Measurements from ENCODE around the gene TAS2R40. TPM values are rescaled to one million over a fixed set of nuclear protein-coding genes. Genes with fewer than 3 reads are reported as not detected.

Gene TAS2R40
- total and polyA plus RNA-seq, 10 of the 15 experiments (the other 5 are each of a cell fraction or from before 2014, with no cell fraction given): not detected

DNA sequence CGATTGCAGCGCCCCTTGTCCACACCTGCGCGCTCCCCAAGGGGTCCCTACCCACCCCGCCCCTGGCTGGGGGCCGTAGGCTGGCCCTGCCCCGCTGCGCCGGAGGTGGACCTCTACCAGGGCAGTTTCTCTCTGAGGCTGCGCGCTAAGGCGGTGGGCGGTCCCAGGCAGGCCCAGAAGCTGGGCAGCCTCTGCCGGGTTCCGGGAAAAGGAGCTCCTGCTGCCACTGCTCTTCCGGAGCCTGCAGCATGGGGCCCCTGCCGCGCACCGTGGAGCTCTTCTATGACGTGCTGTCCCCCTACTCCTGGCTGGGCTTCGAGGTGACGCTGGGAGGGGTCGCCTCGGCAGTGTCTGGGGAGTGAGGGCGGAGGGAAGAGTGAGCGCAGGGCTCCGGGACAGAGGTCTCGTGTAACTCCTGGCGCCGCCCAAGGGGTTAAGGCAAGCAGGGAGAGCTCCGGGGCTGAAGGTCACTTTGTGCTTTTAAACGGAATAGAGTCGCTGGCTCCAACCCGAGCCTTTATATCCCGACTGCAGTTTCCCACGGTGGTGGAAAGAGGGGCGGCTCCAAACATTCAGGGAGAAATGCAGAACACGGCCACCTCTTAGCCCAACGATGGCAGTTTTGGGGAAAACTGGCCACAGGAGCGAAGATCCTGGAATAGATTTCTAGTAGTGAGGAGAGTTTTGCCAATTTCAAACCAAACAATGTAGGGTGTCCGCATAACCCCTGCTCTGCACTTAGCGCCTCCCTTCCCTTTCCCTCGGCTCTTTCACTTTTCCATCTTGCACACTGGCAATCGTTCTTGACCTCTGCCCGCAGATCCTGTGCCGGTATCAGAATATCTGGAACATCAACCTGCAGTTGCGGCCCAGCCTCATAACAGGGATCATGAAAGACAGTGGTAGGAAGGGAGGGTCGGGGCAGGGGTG, 41.7 kb downstream of the TAS2R40 start, which contains the start of gene GSTK1:
TSS of gene GSTK1 (plus strand) at position 176 of the 930 bp plus-strand sequence. CDS start at position 249, 73 bp downstream.
- in situ Hi-C loops (cut with MboI) (no loop called here), intact Hi-C loops (cut with micrococcal nuclease; ENCODE audit: unreplicated experiment) (loop anchor here (2.0 kb wide), 1 partner anchor 25 kb away; the partner anchor contains the start of gene CASP2)
- POLR2A ChIA-PET: interaction anchor here (0.7 to 1.8 kb wide), 6 partner anchors 8 to 121 kb away, joined by 3 to 9 read pairs (median 5); partner anchors contain the start of gene CASP2
- peaks cover 15% of the 10 kb centered on the region for H3K79me2 ChIP-seq (ENCODE audit: control insufficient read depth, insufficient read depth, low read length)
- H3K4me1 ChIP-seq (ENCODE audit: control insufficient read depth, insufficient read depth, low read length): peaks cover 14% of the 10 kb centered on the region
- RAD21 ChIA-PET (ENCODE audit: unreplicated experiment): interaction anchor here (0.6 to 1.9 kb wide), 7 partner anchors 16 to 123 kb away, joined by 3 to 5 read pairs (median 3); partner anchors contain the start of gene CASP2
- WGBS (ENCODE audit: insufficient coverage, insufficient replicate concordance, low lambda C conversion rate, missing lambda C conversion rate): 0% methylated on average over 46 of the region's 48 CpGs
- H3K27ac ChIP-seq (ENCODE audit: control insufficient read depth, insufficient read depth): peak within 1 kb of the TSS; percentile 88
- H3K9ac ChIP-seq (ENCODE audit: control insufficient read depth, insufficient read depth, low read length): peak within 1 kb of the TSS; percentile 83
- DNase-seq (ENCODE audit: low read depth, low spot score) (peak; percentile 21), ATAC-seq (peak; percentile 99), FAIRE-seq (no peak)
- H3K27me3 ChIP-seq (replicated peaks in 1 of 2; ENCODE audit: control insufficient read depth in 2 of 2, insufficient read depth in 2 of 2, low read length in 1 of 2): no peaks in the 10 kb centered on the region
- CTCF ChIA-PET: interaction anchor here (0.6 to 3.5 kb wide), 14 partner anchors 11 to 1393 kb away, joined by 3 to 16 read pairs (median 3); partner anchors contain the start of gene CASP2
- H3K36me3 ChIP-seq (ENCODE audit: control insufficient read depth in 2 of 2, insufficient read depth in 2 of 2, low read length in 1 of 2): peaks cover 2 to 8% of the 10 kb centered on the region in 2 experiments
- H3K4me3 ChIP-seq: peak within 1 kb of the TSS; percentile 79
- BruUV-seq (replicated peaks): TSS peak; percentile 74
- H3K9me3 ChIP-seq (replicated peaks; ENCODE audit: control insufficient read depth, insufficient read depth, low read length): no peaks in the 10 kb centered on the region
- SMC1A ChIA-PET (ENCODE audit: uncharacterized antibody, unreplicated experiment): interaction anchor here (1.0 to 2.4 kb wide), 9 partner anchors 9 to 48 kb away, joined by 3 to 9 read pairs (median 5); partner anchors contain the start of gene CASP2
- H4K20me1 ChIP-seq (ENCODE audit: control insufficient read depth, insufficient read depth): no peaks in the 10 kb centered on the region
- peak within 1 kb of the TSS; percentile 88 for H3K4me2 ChIP-seq (ENCODE audit: control insufficient read depth, insufficient read depth)
- peak within 1 kb of the TSS; percentile 94 for H2AFZ ChIP-seq (ENCODE audit: control insufficient read depth, low read depth, low read length)
- TF ChIP-seq, protein P1, sequence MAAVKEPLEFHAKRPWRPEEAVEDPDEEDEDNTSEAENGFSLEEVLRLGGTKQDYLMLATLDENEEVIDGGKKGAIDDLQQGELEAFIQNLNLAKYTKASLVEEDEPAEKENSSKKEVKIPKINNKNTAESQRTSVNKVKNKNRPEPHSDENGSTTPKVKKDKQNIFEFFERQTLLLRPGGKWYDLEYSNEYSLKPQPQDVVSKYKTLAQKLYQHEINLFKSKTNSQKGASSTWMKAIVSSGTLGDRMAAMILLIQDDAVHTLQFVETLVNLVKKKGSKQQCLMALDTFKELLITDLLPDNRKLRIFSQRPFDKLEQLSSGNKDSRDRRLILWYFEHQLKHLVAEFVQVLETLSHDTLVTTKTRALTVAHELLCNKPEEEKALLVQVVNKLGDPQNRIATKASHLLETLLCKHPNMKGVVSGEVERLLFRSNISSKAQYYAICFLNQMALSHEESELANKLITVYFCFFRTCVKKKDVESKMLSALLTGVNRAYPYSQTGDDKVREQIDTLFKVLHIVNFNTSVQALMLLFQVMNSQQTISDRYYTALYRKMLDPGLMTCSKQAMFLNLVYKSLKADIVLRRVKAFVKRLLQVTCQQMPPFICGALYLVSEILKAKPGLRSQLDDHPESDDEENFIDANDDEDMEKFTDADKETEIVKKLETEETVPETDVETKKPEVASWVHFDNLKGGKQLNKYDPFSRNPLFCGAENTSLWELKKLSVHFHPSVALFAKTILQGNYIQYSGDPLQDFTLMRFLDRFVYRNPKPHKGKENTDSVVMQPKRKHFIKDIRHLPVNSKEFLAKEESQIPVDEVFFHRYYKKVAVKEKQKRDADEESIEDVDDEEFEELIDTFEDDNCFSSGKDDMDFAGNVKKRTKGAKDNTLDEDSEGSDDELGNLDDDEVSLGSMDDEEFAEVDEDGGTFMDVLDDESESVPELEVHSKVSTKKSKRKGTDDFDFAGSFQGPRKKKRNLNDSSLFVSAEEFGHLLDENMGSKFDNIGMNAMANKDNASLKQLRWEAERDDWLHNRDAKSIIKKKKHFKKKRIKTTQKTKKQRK (IDR thresholded peaks at IDR 0.05; ENCODE audit: low read depth, low read length): no peak
- TF ChIP-seq, protein P2, sequence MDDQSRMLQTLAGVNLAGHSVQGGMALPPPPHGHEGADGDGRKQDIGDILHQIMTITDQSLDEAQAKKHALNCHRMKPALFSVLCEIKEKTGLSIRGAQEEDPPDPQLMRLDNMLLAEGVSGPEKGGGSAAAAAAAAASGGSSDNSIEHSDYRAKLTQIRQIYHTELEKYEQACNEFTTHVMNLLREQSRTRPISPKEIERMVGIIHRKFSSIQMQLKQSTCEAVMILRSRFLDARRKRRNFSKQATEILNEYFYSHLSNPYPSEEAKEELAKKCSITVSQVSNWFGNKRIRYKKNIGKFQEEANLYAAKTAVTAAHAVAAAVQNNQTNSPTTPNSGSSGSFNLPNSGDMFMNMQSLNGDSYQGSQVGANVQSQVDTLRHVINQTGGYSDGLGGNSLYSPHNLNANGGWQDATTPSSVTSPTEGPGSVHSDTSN (IDR thresholded peaks at IDR 0.05; ENCODE audit: insufficient replicate concordance, low read depth, low read length): no peak
- TF ChIP-seq BMI1 (IDR thresholded peaks at IDR 0.05; ENCODE audit: borderline replicate concordance) (no peak), MYC (IDR thresholded peaks at IDR 0.05; ENCODE audit: insufficient read depth, insufficient read length, insufficient replicate concordance, low read length, severe bottlenecking) (no peak), HCFC1 (IDR thresholded peaks at IDR 0.05; ENCODE audit: low read length) (no peak), IKZF2 (IDR thresholded peaks at IDR 0.05) (peak; percentile 32 to 54; a peak in 3 of 4 replicates), SPI1 (IDR thresholded peaks at IDR 0.05; ENCODE audit: borderline replicate concordance, insufficient read depth, low read depth, low read length) (no peak), CREM (IDR thresholded peaks at IDR 0.05; ENCODE audit: low read depth) (0 out of 2 replicates have a peak, but pooled peaks have one; percentile 35), NR2C1 (IDR thresholded peaks at IDR 0.05) (no peak), YBX1 (IDR thresholded peaks at IDR 0.05) (no peak), CEBPB (IDR thresholded peaks at IDR 0.05; ENCODE audit: borderline replicate concordance in 1 of 2, low read depth in 2 of 2, low read length in 2 of 2) (no peak), MTA3 (IDR thresholded peaks at IDR 0.05; ENCODE audit: borderline replicate concordance, low read length) (no peak)
- TF ChIP-seq, protein P3, sequence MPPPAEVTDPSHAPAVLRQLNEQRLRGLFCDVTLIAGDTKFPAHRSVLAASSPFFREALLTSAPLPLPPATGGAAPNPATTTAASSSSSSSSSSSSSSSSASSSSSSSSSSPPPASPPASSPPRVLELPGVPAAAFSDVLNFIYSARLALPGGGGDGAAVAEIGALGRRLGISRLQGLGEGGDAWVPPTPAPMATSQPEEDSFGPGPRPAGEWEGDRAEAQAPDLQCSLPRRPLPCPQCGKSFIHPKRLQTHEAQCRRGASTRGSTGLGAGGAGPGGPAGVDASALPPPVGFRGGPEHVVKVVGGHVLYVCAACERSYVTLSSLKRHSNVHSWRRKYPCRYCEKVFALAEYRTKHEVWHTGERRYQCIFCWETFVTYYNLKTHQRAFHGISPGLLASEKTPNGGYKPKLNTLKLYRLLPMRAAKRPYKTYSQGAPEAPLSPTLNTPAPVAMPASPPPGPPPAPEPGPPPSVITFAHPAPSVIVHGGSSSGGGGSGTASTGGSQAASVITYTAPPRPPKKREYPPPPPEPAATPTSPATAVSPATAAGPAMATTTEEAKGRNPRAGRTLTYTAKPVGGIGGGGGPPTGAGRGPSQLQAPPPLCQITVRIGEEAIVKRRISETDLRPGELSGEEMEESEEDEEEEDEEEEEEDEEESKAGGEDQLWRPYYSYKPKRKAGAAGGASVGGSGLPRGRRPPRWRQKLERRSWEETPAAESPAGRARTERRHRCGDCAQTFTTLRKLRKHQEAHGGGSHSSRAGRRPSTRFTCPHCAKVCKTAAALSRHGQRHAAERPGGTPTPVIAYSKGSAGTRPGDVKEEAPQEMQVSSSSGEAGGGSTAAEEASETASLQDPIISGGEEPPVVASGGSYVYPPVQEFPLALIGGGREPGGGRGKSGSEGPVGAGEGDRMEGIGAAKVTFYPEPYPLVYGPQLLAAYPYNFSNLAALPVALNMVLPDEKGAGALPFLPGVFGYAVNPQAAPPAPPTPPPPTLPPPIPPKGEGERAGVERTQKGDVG (CRISPR knock-in tag; IDR thresholded peaks at IDR 0.05): no peak
